ENCODE results near the gene MICAL3. TPM values are rescaled to one million over a fixed set of nuclear protein-coding genes. Genes with fewer than 3 reads are reported as not detected.

Gene MICAL3
- polyA plus RNA-seq, 1 of the 3 experiments (the other 2 are of a cell fraction) = 83.1 TPM

DNA sequence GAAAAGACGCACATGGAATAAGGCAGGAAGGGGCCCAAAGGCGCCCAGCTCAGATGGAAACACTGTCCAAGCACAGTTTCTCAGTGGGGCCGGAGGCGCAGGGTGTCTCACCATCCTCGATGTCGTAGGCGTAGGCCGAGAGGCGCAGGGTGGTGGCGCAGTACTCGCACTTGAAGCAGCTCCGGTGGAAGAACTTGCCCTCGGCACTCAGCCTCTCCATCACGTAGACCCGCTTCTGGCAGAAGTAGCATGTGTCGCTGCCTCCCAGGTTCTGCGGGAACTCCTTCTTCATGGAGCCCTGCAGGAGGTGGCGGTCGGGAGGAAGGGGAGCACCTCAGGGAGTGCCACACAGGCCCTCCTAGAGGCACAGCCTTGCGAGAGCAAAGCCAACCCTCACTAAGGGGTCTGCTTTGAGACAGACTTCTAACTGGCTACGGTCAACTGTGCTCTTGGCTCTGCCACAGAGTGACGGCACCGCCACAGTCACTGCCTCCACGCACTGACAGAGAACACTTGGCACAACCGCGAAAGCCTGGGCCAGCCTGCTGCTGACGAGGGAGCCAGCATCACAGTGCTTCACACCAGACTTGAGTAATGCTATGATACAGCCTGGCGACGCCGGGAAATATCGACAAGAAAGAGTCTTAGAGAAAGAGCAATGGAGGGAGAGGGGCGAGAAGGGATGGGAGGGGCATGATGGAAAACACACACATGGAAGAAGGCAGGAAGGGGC lies 152.5 kb downstream of the MICAL3 start:
- no peak for DNase-seq
- no peak overlapping the region for H2AFZ ChIP-seq (ENCODE audit: low read depth)
- no peaks in the 10 kb centered on the region for H3K9me2 ChIP-seq
- H3K27ac ChIP-seq (ENCODE audit: low read depth in 2 of 2, low read length in 1 of 2) = no peak overlapping the region
- H3K36me3 ChIP-seq (replicated peaks in 1 of 2; ENCODE audit: control insufficient read depth in 1 of 2, insufficient read depth in 2 of 2, low read length in 1 of 2) = peaks cover 0 to 75% of the 10 kb centered on the region in 2 experiments
- over 99% methylated on average over 13 of the region's 32 CpGs for WGBS (ENCODE audit: low lambda C conversion rate)
- H3K4me3 ChIP-seq (ENCODE audit: low read depth in 2 of 2, low read length in 1 of 2) = no peak overlapping the region
- no peaks in the 10 kb centered on the region for H3K9me3 ChIP-seq
- TF ChIP-seq JUND (IDR thresholded peaks at IDR 0.05) (no peak), FOXM1 (IDR thresholded peaks at IDR 0.05; ENCODE audit: low read depth) (no peak), SIN3A (IDR thresholded peaks at IDR 0.05; ENCODE audit: borderline replicate concordance, low read depth, low read length) (no peak), RXRA (IDR thresholded peaks at IDR 0.05; ENCODE audit: borderline replicate concordance, low read depth) (no peak), FOSL2 (IDR thresholded peaks at IDR 0.05; ENCODE audit: borderline replicate concordance, low read depth) (no peak), EP300 (IDR thresholded peaks at IDR 0.05; ENCODE audit: borderline replicate concordance in 1 of 2, low read depth in 1 of 2, low read length in 1 of 2) (no peak), SMC3 (IDR thresholded peaks at IDR 0.05; ENCODE audit: low read depth, low read length) (no peak), POLR2AphosphoS5 (IDR thresholded peaks at IDR 0.05; ENCODE audit: low read depth, low read length) (no peak), NRF1 (IDR thresholded peaks at IDR 0.05; ENCODE audit: low read depth, low read length) (no peak), RAD21 (IDR thresholded peaks at IDR 0.05; ENCODE audit: low read length) (no peak), GATA2 (CRISPR knock-in tag; IDR thresholded peaks at IDR 0.05) (no peak)
- TF ChIP-seq, protein P1, sequence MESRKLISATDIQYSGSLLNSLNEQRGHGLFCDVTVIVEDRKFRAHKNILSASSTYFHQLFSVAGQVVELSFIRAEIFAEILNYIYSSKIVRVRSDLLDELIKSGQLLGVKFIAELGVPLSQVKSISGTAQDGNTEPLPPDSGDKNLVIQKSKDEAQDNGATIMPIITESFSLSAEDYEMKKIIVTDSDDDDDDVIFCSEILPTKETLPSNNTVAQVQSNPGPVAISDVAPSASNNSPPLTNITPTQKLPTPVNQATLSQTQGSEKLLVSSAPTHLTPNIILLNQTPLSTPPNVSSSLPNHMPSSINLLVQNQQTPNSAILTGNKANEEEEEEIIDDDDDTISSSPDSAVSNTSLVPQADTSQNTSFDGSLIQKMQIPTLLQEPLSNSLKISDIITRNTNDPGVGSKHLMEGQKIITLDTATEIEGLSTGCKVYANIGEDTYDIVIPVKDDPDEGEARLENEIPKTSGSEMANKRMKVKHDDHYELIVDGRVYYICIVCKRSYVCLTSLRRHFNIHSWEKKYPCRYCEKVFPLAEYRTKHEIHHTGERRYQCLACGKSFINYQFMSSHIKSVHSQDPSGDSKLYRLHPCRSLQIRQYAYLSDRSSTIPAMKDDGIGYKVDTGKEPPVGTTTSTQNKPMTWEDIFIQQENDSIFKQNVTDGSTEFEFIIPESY (IDR thresholded peaks at IDR 0.05; ENCODE audit: borderline replicate concordance, low read depth) = no peak
- TF ChIP-seq, protein P2, sequence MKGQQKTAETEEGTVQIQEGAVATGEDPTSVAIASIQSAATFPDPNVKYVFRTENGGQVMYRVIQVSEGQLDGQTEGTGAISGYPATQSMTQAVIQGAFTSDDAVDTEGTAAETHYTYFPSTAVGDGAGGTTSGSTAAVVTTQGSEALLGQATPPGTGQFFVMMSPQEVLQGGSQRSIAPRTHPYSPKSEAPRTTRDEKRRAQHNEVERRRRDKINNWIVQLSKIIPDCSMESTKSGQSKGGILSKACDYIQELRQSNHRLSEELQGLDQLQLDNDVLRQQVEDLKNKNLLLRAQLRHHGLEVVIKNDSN (IDR thresholded peaks at IDR 0.05; ENCODE audit: borderline replicate concordance, low read depth) = no peak
- TF ChIP-seq, protein P3, sequence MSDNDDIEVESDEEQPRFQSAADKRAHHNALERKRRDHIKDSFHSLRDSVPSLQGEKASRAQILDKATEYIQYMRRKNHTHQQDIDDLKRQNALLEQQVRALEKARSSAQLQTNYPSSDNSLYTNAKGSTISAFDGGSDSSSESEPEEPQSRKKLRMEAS (IDR thresholded peaks at IDR 0.05; ENCODE audit: low read depth) = no peak
- CTCF ChIA-PET = no interaction called here
- H3K9ac ChIP-seq = no peak overlapping the region
- no peaks in the 10 kb centered on the region for H3K79me2 ChIP-seq (ENCODE audit: insufficient read depth)
- H3K4me1 ChIP-seq (ENCODE audit: control insufficient read depth in 1 of 2, insufficient read depth in 2 of 2, low read depth in 1 of 2, low read length in 1 of 2) = peaks cover 0 to 47% of the 10 kb centered on the region in 2 experiments; a peak in 1 of 4 replicates
- H3F3A ChIP-seq (replicated peaks; ENCODE audit: insufficient read depth) = no peaks in the 10 kb centered on the region
- 0 out of 2 replicates have a peak, but pooled peaks cover 5% of the 10 kb centered on the region for H4K20me1 ChIP-seq (ENCODE audit: insufficient read depth)
- no peaks in the 10 kb centered on the region for H3K27me3 ChIP-seq (ENCODE audit: insufficient read depth)
- no peak overlapping the region for H3K4me2 ChIP-seq
- POLR2A ChIA-PET = no interaction called here

- Histone ChIP-seq H3K36me3 (replicated peaks in 1 of 2; ENCODE audit: control insufficient read depth in 1 of 2, insufficient read depth in 2 of 2, low read length in 1 of 2) (peaks cover 0 to 84% of the 10 kb centered on the region in 2 experiments), H3K79me2 (ENCODE audit: insufficient read depth) (no peaks in the 10 kb centered on the region), H3K4me3 (ENCODE audit: low read depth in 2 of 2, low read length in 1 of 2) (no peak overlapping the region), H3K27ac (ENCODE audit: low read depth in 2 of 2, low read length in 1 of 2) (no peak overlapping the region), H3K4me2 (no peak overlapping the region), H3K9me3 (no peaks in the 10 kb centered on the region), H3F3A (replicated peaks; ENCODE audit: insufficient read depth) (no peaks in the 10 kb centered on the region), H3K9ac (no peak overlapping the region), H3K4me1 (ENCODE audit: control insufficient read depth in 1 of 2, insufficient read depth in 2 of 2, low read depth in 1 of 2, low read length in 1 of 2) (peaks cover 0 to 45% of the 10 kb centered on the region in 2 experiments; a peak in 1 of 4 replicates), H3K27me3 (ENCODE audit: insufficient read depth) (no peaks in the 10 kb centered on the region), H3K9me2 (no peaks in the 10 kb centered on the region), H2AFZ (ENCODE audit: low read depth) (no peak overlapping the region), H4K20me1 (ENCODE audit: insufficient read depth) (no peaks in the 10 kb centered on the region)
- POLR2A ChIA-PET = no interaction called here
- CTCF ChIA-PET = interaction anchor here (1.0 to 1.5 kb wide), 2 partner anchors 41 to 206 kb away, joined by 4 to 6 read pairs; no protein-coding TSS in a partner anchor
- DNase-seq = no peak
- 100% methylated on average over 8 of the region's 8 CpGs for WGBS (ENCODE audit: low lambda C conversion rate)
- no peak for TF ChIP-seq RXRA (IDR thresholded peaks at IDR 0.05; ENCODE audit: borderline replicate concordance, low read depth)
- TF ChIP-seq TCF12 (IDR thresholded peaks at IDR 0.05) = no peak
- no peak for TF ChIP-seq RAD21 (IDR thresholded peaks at IDR 0.05; ENCODE audit: low read length)
- no peak for TF ChIP-seq REST (IDR thresholded peaks at IDR 0.05; ENCODE audit: low read depth, low read length)
- no peak for TF ChIP-seq MEF2A (IDR thresholded peaks at IDR 0.05; ENCODE audit: borderline replicate concordance, low read depth)
- no peak for TF ChIP-seq TEAD4 (IDR thresholded peaks at IDR 0.05; ENCODE audit: borderline replicate concordance, insufficient read depth)
- TF ChIP-seq, protein P3 (IDR thresholded peaks at IDR 0.05; ENCODE audit: low read depth) = no peak
- TF ChIP-seq NRF1 (IDR thresholded peaks at IDR 0.05; ENCODE audit: low read depth, low read length) = no peak
- TF ChIP-seq, protein P4, sequence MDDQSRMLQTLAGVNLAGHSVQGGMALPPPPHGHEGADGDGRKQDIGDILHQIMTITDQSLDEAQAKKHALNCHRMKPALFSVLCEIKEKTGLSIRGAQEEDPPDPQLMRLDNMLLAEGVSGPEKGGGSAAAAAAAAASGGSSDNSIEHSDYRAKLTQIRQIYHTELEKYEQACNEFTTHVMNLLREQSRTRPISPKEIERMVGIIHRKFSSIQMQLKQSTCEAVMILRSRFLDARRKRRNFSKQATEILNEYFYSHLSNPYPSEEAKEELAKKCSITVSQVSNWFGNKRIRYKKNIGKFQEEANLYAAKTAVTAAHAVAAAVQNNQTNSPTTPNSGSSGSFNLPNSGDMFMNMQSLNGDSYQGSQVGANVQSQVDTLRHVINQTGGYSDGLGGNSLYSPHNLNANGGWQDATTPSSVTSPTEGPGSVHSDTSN (IDR thresholded peaks at IDR 0.05) = no peak
- TF ChIP-seq FOXM1 (IDR thresholded peaks at IDR 0.05; ENCODE audit: low read depth) = no peak
Measured at GRCh38 chr22:17870407-17870806, 154.0 kb downstream of the MICAL3 start.
